Natural killer cell treated with Interleukin-12 subunit alpha and Interleukin-12 subunit beta and Interleukin-15 and Interleukin-18, amount 100 ng/mL, for 72 hours (primary cell): Measurements from ENCODE around the gene KARS1. TPM values are rescaled to one million over a fixed set of nuclear protein-coding genes. Genes with fewer than 3 reads are reported as not detected.

Experiments
- ATAC-seq, 2 donors: fragments of 150-1000 bp; cut with Tn5 transposase in 1 of 2; sonication (Bioruptor Pico), chemical (Tn5 transposase) in 1 of 2; 2 replicates each; pipeline ENCODE4 v1.10.0; 2021
- DNase-seq: peaks from one replicate; pipeline ENCODE4 v3.0.0; 2022; ENCODE audit warnings: low spot score
- H3K27ac Mint-ChIP-seq, 2 donors: 1 replicate in 1 of 2; 2 replicates in 1 of 2; pipeline ENCODE4 v1.8.0; 2022; ENCODE audit warnings: mixed read lengths in 2 of 2, mild to moderate bottlenecking in 1 of 2, moderate library complexity in 1 of 2
- H3K27me3 Mint-ChIP-seq, 2 donors: 1 replicate in 1 of 2; 2 replicates in 1 of 2; pipeline ENCODE4 v1.8.0; 2022; ENCODE audit warnings: mixed read lengths in 2 of 2
- H3K36me3 Mint-ChIP-seq: one replicate; pipeline ENCODE4 v1.8.0; 2022; ENCODE audit warnings: mixed read lengths
- H3K4me1 Mint-ChIP-seq, 2 donors: 1 replicate in 1 of 2; 2 replicates in 1 of 2; pipeline ENCODE4 v1.8.0; 2022; ENCODE audit warnings: low read depth in 2 of 2, mixed read lengths in 2 of 2, mild to moderate bottlenecking in 1 of 2
- H3K4me3 Mint-ChIP-seq: one replicate; pipeline ENCODE4 v1.8.0; 2022; ENCODE audit warnings: mixed read lengths
- H3K9me3 Mint-ChIP-seq: 2 replicates; pipeline ENCODE4 v1.8.0; 2022; ENCODE audit warnings: mixed read lengths
- total RNA-seq, 2 donors: library from RNA; stranded (reverse); gene quantifications; one replicate each; pipeline ENCODE4 v1.2.3, GENCODE V29; 2022

The KARS1 gene
- total RNA-seq, 2 donors from 2014 or later, result 198 to 239 TPM

DNA sequence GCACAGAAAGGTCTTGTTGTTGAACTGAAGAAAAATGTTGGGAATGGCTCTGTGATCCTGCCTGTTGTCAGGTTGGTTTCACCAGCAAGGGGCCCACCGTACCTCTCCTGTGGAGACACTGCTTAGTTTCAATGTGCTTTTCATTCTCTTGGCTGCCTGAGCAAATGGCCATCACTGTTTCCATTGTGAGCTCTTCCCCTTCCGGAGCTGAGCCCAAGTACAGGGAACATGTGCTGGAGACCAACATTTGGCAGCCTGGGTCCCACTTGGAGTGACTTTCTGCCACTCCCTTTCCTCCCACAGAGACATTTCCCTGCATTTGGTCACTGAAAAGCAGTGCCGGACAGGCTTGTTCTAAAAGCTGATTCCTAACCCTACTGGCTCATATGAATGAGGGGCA lies 58.2 kb downstream of the KARS1 start:
- H3K27ac Mint-ChIP-seq, result no peak overlapping the region
- no peaks in the 10 kb centered on the region for H3K9me3 Mint-ChIP-seq
- no peak overlapping the region for H3K4me3 Mint-ChIP-seq
- H3K27me3 Mint-ChIP-seq, result no peaks in the 10 kb centered on the region
- no peak for DNase-seq
- H3K4me1 Mint-ChIP-seq, result peaks cover 4 to 9% of the 10 kb centered on the region in 2 donors
- ATAC-seq, result no peak
- H3K36me3 Mint-ChIP-seq, result no peaks in the 10 kb centered on the region

DNA sequence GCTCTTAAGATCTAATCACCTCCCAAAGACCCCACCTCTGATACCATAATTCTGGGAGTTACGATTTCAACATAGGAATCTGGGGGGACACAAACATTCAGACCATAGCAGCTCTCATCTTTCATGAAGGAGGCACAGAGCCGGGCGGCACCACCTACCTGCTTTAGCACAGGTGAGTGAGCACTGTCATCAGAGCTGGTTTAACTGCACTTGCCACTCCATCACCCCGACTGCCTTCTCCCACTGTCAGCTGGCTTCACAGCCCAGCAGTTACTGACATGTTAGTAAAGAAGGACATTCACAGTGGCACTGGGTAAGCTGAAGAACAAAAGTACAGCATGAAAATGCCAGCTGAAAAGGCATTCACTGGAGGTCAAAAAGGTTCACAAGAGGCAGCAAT lies 58.7 kb downstream of the KARS1 start:
- no peak overlapping the region for H3K4me3 Mint-ChIP-seq
- H3K27ac Mint-ChIP-seq, result no peak overlapping the region
- no peak for DNase-seq
- no peaks in the 10 kb centered on the region for H3K36me3 Mint-ChIP-seq
- no peaks in the 10 kb centered on the region for H3K9me3 Mint-ChIP-seq
- no peaks in the 10 kb centered on the region for H3K27me3 Mint-ChIP-seq
- ATAC-seq, result no peak
- H3K4me1 Mint-ChIP-seq, result peaks cover 3 to 9% of the 10 kb centered on the region in 2 donors

DNA sequence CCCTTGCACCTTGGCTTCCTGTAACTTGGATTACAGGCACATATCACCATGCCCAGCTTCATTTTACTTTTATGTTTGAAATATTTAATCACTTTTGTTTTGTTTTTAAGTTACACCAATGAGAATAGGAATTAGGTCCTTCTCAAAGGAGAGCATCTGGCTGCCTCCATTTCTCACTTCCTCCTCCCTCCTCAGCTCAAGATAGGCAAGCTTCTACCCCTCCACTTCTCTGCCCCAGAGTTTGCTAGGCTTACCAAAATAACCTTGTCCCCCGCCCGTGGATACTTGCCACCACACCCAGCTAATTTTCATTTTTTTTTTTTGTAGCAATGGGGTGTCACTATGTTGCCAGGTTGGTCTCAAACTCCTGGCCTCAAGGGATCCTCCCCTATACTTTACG lies 63.4 kb downstream of the KARS1 start:
- Mint-ChIP-seq H3K36me3 (peaks cover 1% of the 10 kb centered on the region), H3K9me3 (no peaks in the 10 kb centered on the region), H3K4me1 (peaks cover 3 to 9% of the 10 kb centered on the region in 2 donors), H3K4me3 (no peak overlapping the region), H3K27ac (no peak overlapping the region), H3K27me3 (no peaks in the 10 kb centered on the region)
- DNase-seq, result no peak
- ATAC-seq, result no peak

DNA sequence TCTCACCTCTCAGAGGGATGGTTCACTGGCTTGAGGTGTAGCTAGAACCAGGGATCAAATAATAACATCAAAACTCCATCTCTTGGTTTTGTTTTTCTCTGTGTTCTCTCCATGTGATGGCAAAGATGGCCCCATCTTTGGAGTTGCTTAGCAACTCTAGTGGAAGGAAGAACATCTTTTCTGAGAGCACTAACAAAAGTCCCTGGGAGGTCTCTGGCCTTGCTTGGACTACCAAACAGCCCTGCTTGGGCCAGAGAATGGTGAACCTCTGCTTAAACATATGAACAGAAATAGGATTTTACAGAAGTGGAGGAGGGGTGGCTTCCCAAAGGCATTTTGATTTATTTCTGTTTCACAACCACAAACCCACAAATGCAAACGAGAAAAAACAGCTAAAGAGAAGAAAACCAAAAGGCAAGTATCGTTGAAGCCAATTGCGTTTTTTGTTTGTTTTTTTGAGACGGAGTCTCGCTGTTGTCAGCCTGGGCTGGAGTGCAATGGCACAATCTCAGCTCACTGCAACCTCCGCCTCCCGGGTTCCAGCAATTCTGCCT lies 68.1 kb downstream of the KARS1 start:
- Mint-ChIP-seq H3K36me3 (peaks cover 6% of the 10 kb centered on the region), H3K4me1 (peaks cover 2 to 7% of the 10 kb centered on the region in 2 donors), H3K27ac (no peak overlapping the region), H3K9me3 (no peaks in the 10 kb centered on the region), H3K4me3 (no peak overlapping the region), H3K27me3 (no peaks in the 10 kb centered on the region)
- ATAC-seq, result no peak
- no peak for DNase-seq

DNA sequence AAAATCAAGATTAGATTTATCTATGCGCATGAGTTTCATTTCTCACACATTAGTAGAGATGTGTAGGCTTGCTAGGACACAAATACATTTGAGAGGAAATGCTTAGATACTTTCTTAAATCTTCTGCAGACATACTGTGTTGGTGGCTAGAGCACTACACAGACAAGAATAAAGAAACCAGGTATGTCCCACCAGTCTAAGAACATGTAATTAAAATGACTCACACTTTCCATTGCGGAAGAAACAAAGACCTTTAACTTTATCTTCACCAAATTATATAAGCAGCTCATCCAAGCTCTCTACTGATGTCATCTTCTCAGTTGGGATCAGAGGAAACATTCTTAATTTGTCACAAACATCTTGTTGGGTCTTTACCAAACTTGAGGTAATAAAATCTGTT lies 68.7 kb downstream of the KARS1 start:
- Mint-ChIP-seq H3K4me1 (peaks cover 0 to 11% of the 10 kb centered on the region in 2 donors), H3K27me3 (no peaks in the 10 kb centered on the region), H3K4me3 (no peak overlapping the region), H3K27ac (no peak overlapping the region), H3K36me3 (peaks cover 6% of the 10 kb centered on the region), H3K9me3 (no peaks in the 10 kb centered on the region)
- ATAC-seq, result no peak
- DNase-seq, result no peak

DNA sequence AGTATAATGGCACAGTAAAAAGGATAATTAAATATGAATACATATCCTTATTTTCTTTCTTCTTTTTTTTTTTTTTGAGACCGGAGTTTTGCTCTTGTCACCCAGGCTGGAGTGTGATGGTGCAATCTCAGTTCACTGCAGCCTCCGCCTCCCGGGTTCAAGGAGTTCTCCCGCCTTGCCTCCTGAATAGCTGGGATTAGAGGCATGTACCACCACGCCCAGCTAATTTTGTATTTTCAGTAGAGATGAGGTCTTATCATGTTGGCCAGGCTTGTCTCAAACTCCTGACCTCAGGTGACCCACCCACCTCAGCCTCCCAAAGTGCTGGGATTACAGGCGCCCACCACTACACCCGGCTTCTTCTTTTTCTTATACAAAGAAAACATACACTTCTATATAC lies 69.3 kb downstream of the KARS1 start:
- DNase-seq (no peak), ATAC-seq (no peak)
- H3K27me3 Mint-ChIP-seq, result no peaks in the 10 kb centered on the region
- no peak overlapping the region for H3K27ac Mint-ChIP-seq
- H3K4me1 Mint-ChIP-seq, result peaks cover 1 to 12% of the 10 kb centered on the region in 2 donors
- H3K36me3 Mint-ChIP-seq, result peaks cover 8% of the 10 kb centered on the region
- no peaks in the 10 kb centered on the region for H3K9me3 Mint-ChIP-seq
- no peak overlapping the region for H3K4me3 Mint-ChIP-seq

Other genes with a start within 250 kb of the KARS1 start
- 10 to 100 TPM; 29.1 to 49.5 TPM for gene CFDP1, start 214.2 kb downstream of the KARS1 start, total RNA-seq
- 10 to 100 TPM; 38.3 to 48.4 TPM for gene TMEM170A, start 183.0 kb downstream of the KARS1 start, total RNA-seq
- gene CHST6, start 152.2 kb downstream of the KARS1 start, total RNA-seq, result under 1 TPM in 1 of 2 donors, not detected in 1; 0.08 TPM
- gene CHST5, start 111.6 kb downstream of the KARS1 start, total RNA-seq, result under 1 TPM in 1 of 2 donors, not detected in 1; 0.14 TPM
- 1 to 10 TPM; 3.9 to 6.6 TPM for gene TMEM231, start 91.4 kb downstream of the KARS1 start, total RNA-seq
- gene GABARAPL2, start 81.3 kb downstream of the KARS1 start, total RNA-seq, result 10 to 100 TPM; 51.5 to 75.9 TPM
- 10 to 100 TPM; 41.3 to 64.2 TPM for gene ADAT1, start 24.4 kb downstream of the KARS1 start, total RNA-seq
- 100 to 1,000 TPM in 1 of 2 donors, 10 to 100 TPM in 1; 77.9 to 116 TPM for gene TERF2IP, start 108 bp upstream of the KARS1 start, total RNA-seq
- not detected for gene CPHXL2, start 29.3 kb upstream of the KARS1 start, total RNA-seq
- not detected for gene DUXB, start 53.8 kb upstream of the KARS1 start, total RNA-seq
- gene CPHXL, start 78.8 kb upstream of the KARS1 start, total RNA-seq, result not detected